SK-N-MC (cell line): ENCODE measurements around the gene EXOSC2.

Source experiments
- EZH2 ChIP-seq: fragments of 200-600 bp; sonication (generic); IDR thresholded peaks from one replicate; pipeline ENCODE4 v1.6.1; 2017; ENCODE audit warnings: antibody characterized with exemption
- POLR2AphosphoS5 ChIP-seq: IDR thresholded peaks from 2 replicates; pipeline ENCODE4 v1.6.1; 2012; ENCODE audit warnings: mild to moderate bottlenecking, low read depth, low read length, borderline replicate concordance

GRCh38 chr9:130741831-130742449, 48.4 kb downstream of the EXOSC2 start:
- TF ChIP-seq POLR2AphosphoS5 (no peak), EZH2 (no peak)
